ENCODE results near the gene BRINP1. TPM values are rescaled to one million over a fixed set of nuclear protein-coding genes. Genes with fewer than 3 reads are reported as not detected.

The BRINP1 gene
- total and polyA plus RNA-seq, 3 donors from 2014 or later: 1.2 to 1.8 (median 1.7) TPM

- H3K4me1 ChIP-seq: no peaks in the 10 kb centered on the region
- no peaks in the 10 kb centered on the region for H3K9me3 ChIP-seq
- no peak for DNase-seq
- intact Hi-C loops (cut with DNase I; ENCODE audit: low total_unique reads): no loop called here
- TF ChIP-seq POLR2A (IDR thresholded peaks at IDR 0.05): no peak
- no peak for TF ChIP-seq CTCF (IDR thresholded peaks at IDR 0.05)
- no peak overlapping the region for H3K27ac ChIP-seq
- no peaks in the 10 kb centered on the region for H3K27me3 ChIP-seq
- 45 to 63% methylated on average over 3 of the region's 3 CpGs for WGBS, 2 donors
- no peak overlapping the region for H3K4me3 ChIP-seq
- no peaks in the 10 kb centered on the region for H3K36me3 ChIP-seq (ENCODE audit: low read depth, missing control alignments)
Measured at GRCh38 chr9:119268985-119269384, 100.2 kb downstream of the BRINP1 start.

- no peak for DNase-seq
- intact Hi-C loops (cut with DNase I; ENCODE audit: low total_unique reads): no loop called here
- no peaks in the 10 kb centered on the region for H3K27me3 ChIP-seq
- H3K36me3 ChIP-seq (ENCODE audit: low read depth, missing control alignments): no peaks in the 10 kb centered on the region
- no peaks in the 10 kb centered on the region for H3K9me3 ChIP-seq
- no peaks in the 10 kb centered on the region for H3K4me1 ChIP-seq
- no peak for TF ChIP-seq CTCF (IDR thresholded peaks at IDR 0.05)
- TF ChIP-seq POLR2A (IDR thresholded peaks at IDR 0.05): no peak
- WGBS, 2 donors: 90 to 93% methylated on average over 3 of the region's 3 CpGs
- H3K4me3 ChIP-seq: no peak overlapping the region
- no peak overlapping the region for H3K27ac ChIP-seq
Measured at GRCh38 chr9:119264165-119264564, 105.1 kb downstream of the BRINP1 start.

GRCh38 chr9:119257592-119257991 is 111.6 kb downstream of the BRINP1 start:
- H3K4me3 ChIP-seq: no peak overlapping the region
- no peaks in the 10 kb centered on the region for H3K27me3 ChIP-seq
- no peaks in the 10 kb centered on the region for H3K9me3 ChIP-seq
- no peaks in the 10 kb centered on the region for H3K36me3 ChIP-seq (ENCODE audit: low read depth, missing control alignments)
- no peak for DNase-seq
- intact Hi-C loops (cut with DNase I; ENCODE audit: low total_unique reads): no loop called here
- TF ChIP-seq POLR2A (IDR thresholded peaks at IDR 0.05) (no peak), CTCF (IDR thresholded peaks at IDR 0.05) (no peak)
- no peaks in the 10 kb centered on the region for H3K4me1 ChIP-seq
- H3K27ac ChIP-seq: no peak overlapping the region
- WGBS, 2 donors: 55 to 58% methylated on average over 4 of the region's 4 CpGs

GRCh38 chr9:119255116-119255515 is 114.1 kb downstream of the BRINP1 start:
- no peak overlapping the region for H3K27ac ChIP-seq
- H3K9me3 ChIP-seq: no peaks in the 10 kb centered on the region
- H3K4me3 ChIP-seq: no peak overlapping the region
- no peaks in the 10 kb centered on the region for H3K4me1 ChIP-seq
- no peak for DNase-seq
- no peaks in the 10 kb centered on the region for H3K27me3 ChIP-seq
- intact Hi-C loops (cut with DNase I; ENCODE audit: low total_unique reads): no loop called here
- 73 to 74% methylated on average over 3 of the region's 3 CpGs for WGBS, 2 donors
- TF ChIP-seq POLR2A (IDR thresholded peaks at IDR 0.05) (no peak), CTCF (IDR thresholded peaks at IDR 0.05) (no peak)
- H3K36me3 ChIP-seq (ENCODE audit: low read depth, missing control alignments): no peaks in the 10 kb centered on the region

GRCh38 chr9:119252671-119253299 is 116.5 kb downstream of the BRINP1 start:
- no peaks in the 10 kb centered on the region for H3K36me3 ChIP-seq (ENCODE audit: low read depth, missing control alignments)
- WGBS, 2 donors: 92 to 94% methylated on average over 5 of the region's 5 CpGs
- intact Hi-C loops (cut with DNase I; ENCODE audit: low total_unique reads): no loop called here
- DNase-seq: no peak
- H3K4me1 ChIP-seq: no peaks in the 10 kb centered on the region
- H3K4me3 ChIP-seq: no peak overlapping the region
- H3K27me3 ChIP-seq: no peaks in the 10 kb centered on the region
- H3K27ac ChIP-seq: no peak overlapping the region
- no peaks in the 10 kb centered on the region for H3K9me3 ChIP-seq
- TF ChIP-seq POLR2A (IDR thresholded peaks at IDR 0.05): no peak
- no peak for TF ChIP-seq CTCF (IDR thresholded peaks at IDR 0.05)
